Activated gamma-delta T cell treated with anti-CD3 and anti-CD28 coated beads, Interleukin-2, amount 50 U/mL, for 16 hours (primary cell): ENCODE measurements around the gene EDC3.
"Not testable (repeated sequence)": the region's sequence is repeated elsewhere in the genome, so short reads cannot be mapped to it uniquely, and the experiment has no call there.

Source experiments
- DNase-seq: peaks from one replicate; pipeline ENCODE4 v3.0.0-alpha.2; 2020; ENCODE audit warnings: low read depth

The EDC3 gene

GRCh38 chr15:74651242-74651741 is 44.5 kb downstream of the EDC3 start:
- no peak for DNase-seq

- DNase-seq = no peak
These were observed 47.6 kb downstream of the EDC3 start for GRCh38 chr15:74648051-74648842.

- no peak for DNase-seq
These were observed 49.3 kb downstream of the EDC3 start for GRCh38 chr15:74646480-74646879.

- no peak for DNase-seq
These were observed 52.1 kb downstream of the EDC3 start for GRCh38 chr15:74643665-74644204.

GRCh38 chr15:74642734-74643664 is 52.8 kb downstream of the EDC3 start:
- DNase-seq = no peak

GRCh38 chr15:74642348-74642733 is 53.5 kb downstream of the EDC3 start:
- DNase-seq = no peak

GRCh38 chr15:74641151-74641550 is 54.7 kb downstream of the EDC3 start:
- no peak for DNase-seq

- no peak for DNase-seq
These were observed 58.8 kb downstream of the EDC3 start for GRCh38 chr15:74636984-74637383.

- DNase-seq = peak; percentile 57
These were observed 60.6 kb downstream of the EDC3 start for GRCh38 chr15:74635228-74635627.

GRCh38 chr15:74633781-74634180 is 62.0 kb downstream of the EDC3 start:
- DNase-seq = no peak

GRCh38 chr15:74632601-74633000 is 63.2 kb downstream of the EDC3 start:
- no peak for DNase-seq

GRCh38 chr15:74631935-74632560 is 63.8 kb downstream of the EDC3 start:
- peak; percentile 46 for DNase-seq

GRCh38 chr15:74631408-74631807 is 64.4 kb downstream of the EDC3 start:
- DNase-seq = no peak

GRCh38 chr15:74631087-74631385 is 64.8 kb downstream of the EDC3 start:
- no peak for DNase-seq

- DNase-seq = no peak
These were observed 65.3 kb downstream of the EDC3 start for GRCh38 chr15:74630284-74631086.

GRCh38 chr15:74629696-74630095 is 66.1 kb downstream of the EDC3 start:
- not testable (repeated sequence) for DNase-seq

GRCh38 chr15:74628949-74629348 is 66.9 kb downstream of the EDC3 start:
- no peak for DNase-seq

- no peak for DNase-seq
These were observed 67.6 kb downstream of the EDC3 start for GRCh38 chr15:74628199-74628598.

- no peak for DNase-seq
These were observed 68.1 kb downstream of the EDC3 start for GRCh38 chr15:74627766-74628165.

GRCh38 chr15:74626752-74627692 is 68.8 kb downstream of the EDC3 start:
- no peak for DNase-seq
